H9 (cell line): ENCODE data around the gene SYNGR4. TPM values are rescaled to one million over a fixed set of nuclear protein-coding genes. Genes with fewer than 3 reads are reported as not detected.

Experiments used
- DNase-seq: peaks from one replicate; pipeline ENCODE4 v3.0.0-alpha.2; 2017
- H2AFZ ChIP-seq: one replicate; pipeline ENCODE4 v1.6.1; 2013; ENCODE audit warnings: mild to moderate bottlenecking, low read length, control low read depth, moderate library complexity
- H2AK5ac ChIP-seq: 2 replicates; pipeline ENCODE4 v1.6.1; 2013; ENCODE audit warnings: low read length, control low read depth, mixed read lengths; ENCODE audit not compliant: insufficient read length
- H2BK120ac ChIP-seq: one replicate; pipeline ENCODE4 v1.6.1; 2013; ENCODE audit warnings: low read depth, mild to moderate bottlenecking, low read length, control low read depth, inconsistent platforms; ENCODE audit not compliant: poor library complexity, severe bottlenecking
- H2BK12ac ChIP-seq: 2 replicates; pipeline ENCODE4 v1.6.1; 2013; ENCODE audit warnings: low read length, control low read depth, mixed read lengths, low read depth; ENCODE audit not compliant: insufficient read length
- H2BK15ac ChIP-seq: 2 replicates; pipeline ENCODE4 v1.6.1; 2013; ENCODE audit warnings: low read depth, low read length, control low read depth
- H2BK20ac ChIP-seq: one replicate; pipeline ENCODE4 v1.6.1; 2013; ENCODE audit warnings: low read depth, mild to moderate bottlenecking, low read length, control low read depth, inconsistent platforms; ENCODE audit not compliant: poor library complexity, severe bottlenecking
- H2BK5ac ChIP-seq: 2 replicates; pipeline ENCODE4 v1.6.1; 2013; ENCODE audit warnings: low read length, control low read depth, mixed read lengths; ENCODE audit not compliant: insufficient read length
- H3K14ac ChIP-seq: 2 replicates; pipeline ENCODE4 v1.6.1; 2013; ENCODE audit warnings: low read length, control low read depth; ENCODE audit not compliant: insufficient read depth
- H3K18ac ChIP-seq: 2 replicates; pipeline ENCODE4 v1.6.1; 2013; ENCODE audit warnings: low read depth, mild to moderate bottlenecking, mixed read lengths, low read length, control low read depth; ENCODE audit not compliant: insufficient read length
- H3K23ac ChIP-seq: 2 replicates; pipeline ENCODE4 v1.6.1; 2013; ENCODE audit warnings: low read length, control low read depth, mixed read lengths, low read depth; ENCODE audit not compliant: insufficient read length
- H3K23me2 ChIP-seq: 2 replicates; pipeline ENCODE4 v1.6.1; 2013; ENCODE audit warnings: low read depth, mild to moderate bottlenecking, mixed read lengths, low read length, control low read depth; ENCODE audit not compliant: insufficient read length, poor library complexity, severe bottlenecking
- H3K27ac ChIP-seq: 2 replicates; pipeline ENCODE4 v1.5.1; 2013; ENCODE audit warnings: low read length, control low read depth, mixed read lengths, low read depth; ENCODE audit not compliant: insufficient read length
- H3K27me3 ChIP-seq: 2 replicates; pipeline ENCODE4 v1.6.1; 2013; ENCODE audit warnings: low read length, control low read depth, inconsistent platforms; ENCODE audit not compliant: insufficient read depth
- H3K4ac ChIP-seq: 2 replicates; pipeline ENCODE4 v1.6.1; 2013; ENCODE audit warnings: low read depth, mild to moderate bottlenecking, control low read depth, inconsistent platforms, low read length, moderate library complexity
- H3K4me1 ChIP-seq: 2 replicates; pipeline ENCODE4 v1.6.1; 2013; ENCODE audit warnings: low read length, control low read depth, inconsistent platforms; ENCODE audit not compliant: insufficient read depth
- H3K4me2 ChIP-seq: 2 replicates; pipeline ENCODE4 v1.6.1; 2013; ENCODE audit warnings: low read length, control low read depth, mixed read lengths; ENCODE audit not compliant: insufficient read length, insufficient read depth
- H3K56ac ChIP-seq: 2 replicates; pipeline ENCODE4 v1.6.1; 2013; ENCODE audit warnings: low read depth, mild to moderate bottlenecking, mixed read lengths, low read length, control low read depth; ENCODE audit not compliant: insufficient read length
- H3K79me1 ChIP-seq: 2 replicates; pipeline ENCODE4 v1.6.1; 2013; ENCODE audit warnings: low read depth, mild to moderate bottlenecking, moderate library complexity, low read length, control low read depth, inconsistent platforms; ENCODE audit not compliant: insufficient read depth, poor library complexity, severe bottlenecking
- H3K79me2 ChIP-seq: 2 replicates; pipeline ENCODE4 v1.6.1; 2013; ENCODE audit warnings: low read length, control low read depth, inconsistent platforms; ENCODE audit not compliant: insufficient read depth
- H3K9ac ChIP-seq: 2 replicates; pipeline ENCODE4 v1.6.1; 2013; ENCODE audit warnings: low read length, control low read depth, mixed read lengths; ENCODE audit not compliant: insufficient read length; ENCODE audit errors: extremely low read depth
- H3K9me3 ChIP-seq: one replicate; pipeline ENCODE4 v1.6.1; 2013; ENCODE audit warnings: low read depth, low read length, inconsistent platforms; ENCODE audit not compliant: control insufficient read depth
- H3T11ph ChIP-seq: one replicate; pipeline ENCODE4 v1.6.1; 2013; ENCODE audit warnings: mild to moderate bottlenecking, low read length, control low read depth, inconsistent platforms
- H4K20me1 ChIP-seq: one replicate; pipeline ENCODE4 v1.6.1; 2013; ENCODE audit not compliant: control insufficient read depth, insufficient read length, insufficient read depth
- H4K5ac ChIP-seq: 2 replicates; pipeline ENCODE4 v1.6.1; 2013; ENCODE audit warnings: low read depth, mild to moderate bottlenecking, mixed read lengths, low read length, control low read depth; ENCODE audit not compliant: insufficient read length
- H4K8ac ChIP-seq: replicated peaks from 2 replicates; pipeline ENCODE4 v1.6.1; 2013; ENCODE audit warnings: low read length, control low read depth, mixed read lengths, low read depth; ENCODE audit not compliant: insufficient read length
- H4K91ac ChIP-seq: 2 replicates; pipeline ENCODE4 v1.6.1; 2013; ENCODE audit warnings: low read depth, mild to moderate bottlenecking, moderate library complexity, mixed read lengths, low read length, control low read depth; ENCODE audit not compliant: insufficient read length
- H3K27ac Mint-ChIP-seq, 3 experiments: 2 replicates in 2 of 3; 3 replicates in 1 of 3; pipeline ENCODE4 v1.8.0; 2020 to 2021; ENCODE audit warnings: mixed read lengths in 3 of 3, mild to moderate bottlenecking in 1 of 3, moderate library complexity in 1 of 3
- H3K27me3 Mint-ChIP-seq: 2 replicates; pipeline ENCODE4 v1.8.0; 2021; ENCODE audit warnings: low read depth, mild to moderate bottlenecking, moderate library complexity, mixed read lengths
- H3K36me3 Mint-ChIP-seq, 3 experiments: 2 replicates in 2 of 3; 3 replicates in 1 of 3; pipeline ENCODE4 v1.8.0; 2020 to 2021; ENCODE audit warnings: low read depth in 3 of 3, mixed read lengths in 3 of 3; ENCODE audit not compliant: insufficient read depth in 1 of 3
- H3K4me1 Mint-ChIP-seq, 2 experiments: 2 replicates each; pipeline ENCODE4 v1.8.0; 2020; ENCODE audit warnings: mixed read lengths in 2 of 2
- H3K4me3 Mint-ChIP-seq, 2 experiments: 2 replicates in 1 of 2; 3 replicates in 1 of 2; pipeline ENCODE4 v1.8.0; 2020 to 2021; ENCODE audit warnings: mild to moderate bottlenecking in 2 of 2, mixed read lengths in 2 of 2, moderate library complexity in 1 of 2
- H3K9me3 Mint-ChIP-seq, 2 experiments: 2 replicates in 1 of 2; 3 replicates in 1 of 2; pipeline ENCODE4 v1.8.0; 2020; ENCODE audit warnings: mild to moderate bottlenecking in 2 of 2, mixed read lengths in 2 of 2, moderate library complexity in 1 of 2
- CTCF ChIP-seq: fragments of 200-600 bp; sonication (generic); conservative IDR thresholded peaks from 3 replicates; pipeline ENCODE4 v1.8.0; 2021; ENCODE audit warnings: antibody characterized with exemption, mild to moderate bottlenecking
- WGBS: extraction: QIAGEN DNeasy Blood & Tissue Kit; methylation state at CpG from one replicate; pipeline ENCODE4 v1.1.7; 2013; ENCODE audit warnings: missing lambda C conversion rate, low lambda C conversion rate, mixed read lengths; ENCODE audit not compliant: insufficient read length; ENCODE audit errors: extremely low coverage; 5-methylcytosine and 5-hydroxymethylcytosine counted together
- total RNA-seq: library from RNA; stranded (reverse); gene quantifications from 2 replicates; pipeline ENCODE4 v1.2.1, GENCODE V29; 2021

The SYNGR4 gene
- total RNA-seq, 1 experiment from 2014 or later = 0.31 TPM

GRCh38 chr19:48340995-48341394 lies 23.2 kb upstream of the SYNGR4 start:
- Histone ChIP-seq H3K18ac (no peak overlapping the region), H3T11ph (no peak overlapping the region), H3K56ac (no peak overlapping the region), H2BK12ac (no peak overlapping the region), H2BK120ac (no peak overlapping the region), H3K23me2 (no peaks in the 10 kb centered on the region), H2BK15ac (no peak overlapping the region), H3K27me3 (no peaks in the 10 kb centered on the region), H3K4me2 (no peak overlapping the region), H3K9me3 (no peaks in the 10 kb centered on the region), H4K5ac (no peak overlapping the region), H3K23ac (no peak overlapping the region), H3K9ac (no peak overlapping the region), H2BK20ac (no peak overlapping the region), H2BK5ac (no peak overlapping the region), H3K4ac (no peak overlapping the region), H4K91ac (no peak overlapping the region), H3K27ac (no peak overlapping the region), H4K20me1 (no peaks in the 10 kb centered on the region), H3K79me1 (no peaks in the 10 kb centered on the region), H2AFZ (no peak overlapping the region), H3K79me2 (no peaks in the 10 kb centered on the region), H3K14ac (no peak overlapping the region), H3K4me1 (no peaks in the 10 kb centered on the region), H4K8ac (no peak overlapping the region), H2AK5ac (no peak overlapping the region)
- WGBS = no CpG with 5 or more reads among the region's 11 CpGs
- H3K4me1 Mint-ChIP-seq = peaks cover 2 to 12% of the 10 kb centered on the region in 2 experiments; a peak in 3 of 4 replicates
- no peak for TF ChIP-seq CTCF
- no peak for DNase-seq
- peak overlapping the region in 1 of 3 experiments; percentile 67; a peak in 1 of 7 replicates for H3K27ac Mint-ChIP-seq
- H3K36me3 Mint-ChIP-seq = peaks cover 0 to 4% (median 0%) of the 10 kb centered on the region in 3 experiments; a peak in 2 of 7 replicates
- H3K27me3 Mint-ChIP-seq = no peaks in the 10 kb centered on the region; the same call in none of the 2 replicates
- no peaks in the 10 kb centered on the region for H3K9me3 Mint-ChIP-seq
- H3K4me3 Mint-ChIP-seq = no peak overlapping the region
